Right atrium auricular region (tissue), 2 donors: ENCODE data around the gene PDE10A. TPM values are rescaled to one million over a fixed set of nuclear protein-coding genes. Genes with fewer than 3 reads are reported as not detected.

Experiments
- DNase-seq: peaks from one replicate; pipeline ENCODE4 v3.0.0-alpha.2; 2019; ENCODE audit warnings: low spot score
- H3K27ac ChIP-seq, 2 donors: fragments of 200-600 bp; sonication (generic); 1 replicate in 1 of 2; 2 replicates in 1 of 2; pipeline ENCODE4 v1.5.1; 2016 to 2019
- H3K27me3 ChIP-seq, 2 donors: fragments of 200-600 bp; sonication (generic); one replicate each; pipeline versions ENCODE4 v1.5.1 to v1.6.0; 2017 to 2019
- H3K36me3 ChIP-seq: fragments of 200-600 bp; sonication (generic); one replicate; pipeline ENCODE4 v1.5.1; 2016
- H3K4me1 ChIP-seq, 2 donors: fragments of 200-600 bp; sonication (generic); one replicate each; pipeline versions ENCODE4 v1.5.1 to v1.6.0; 2017 to 2019
- H3K4me3 ChIP-seq, 2 donors: fragments of 200-600 bp; sonication (generic); 1 replicate in 1 of 2; 2 replicates in 1 of 2; pipeline ENCODE4 v1.5.1; 2017 to 2019; ENCODE audit warnings: mild to moderate bottlenecking in 1 of 2, moderate library complexity in 1 of 2
- H3K9me3 ChIP-seq, 2 donors: fragments of 200-600 bp; sonication (generic); one replicate each; pipeline ENCODE4 v1.5.1; 2019
- total RNA-seq, 2 donors: library from RNA; depleted of rRNA; stranded (reverse); fragments of >200 nt; gene quantifications; one replicate each; pipeline ENCODE4 v1.1.0, GENCODE V29; 2016
- TF ChIP-seq, protein P1 (sequence below), 2 donors: fragments of 200-600 bp; sonication (generic); IDR thresholded peaks; one replicate each; pipeline ENCODE4 v1.5.1; 2019; ENCODE audit warnings: antibody characterized with exemption in 2 of 2

Gene PDE10A
- total RNA-seq, 2 donors from 2014 or later: 3.6 to 4.3 TPM

DNA sequence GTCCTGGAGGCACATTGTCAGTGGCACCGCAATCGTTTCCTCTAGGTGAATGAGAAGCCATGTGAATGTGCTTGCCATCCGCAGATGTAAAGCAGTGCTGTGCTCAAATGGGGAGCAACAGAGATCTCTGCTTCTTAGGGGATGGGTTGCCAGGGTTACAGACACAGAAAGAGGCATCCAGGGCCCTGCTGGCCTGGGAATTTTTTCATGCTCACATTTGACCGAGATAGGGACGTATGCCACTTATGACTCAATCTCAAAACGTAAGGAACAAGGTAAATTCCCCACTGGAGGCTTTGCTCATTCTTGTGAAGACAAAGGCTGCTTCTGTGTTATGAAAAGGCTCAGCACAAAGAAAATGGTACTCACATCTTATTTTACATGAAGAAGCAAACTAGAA lies 364.6 kb downstream of the PDE10A start:
- TF ChIP-seq, protein P1, sequence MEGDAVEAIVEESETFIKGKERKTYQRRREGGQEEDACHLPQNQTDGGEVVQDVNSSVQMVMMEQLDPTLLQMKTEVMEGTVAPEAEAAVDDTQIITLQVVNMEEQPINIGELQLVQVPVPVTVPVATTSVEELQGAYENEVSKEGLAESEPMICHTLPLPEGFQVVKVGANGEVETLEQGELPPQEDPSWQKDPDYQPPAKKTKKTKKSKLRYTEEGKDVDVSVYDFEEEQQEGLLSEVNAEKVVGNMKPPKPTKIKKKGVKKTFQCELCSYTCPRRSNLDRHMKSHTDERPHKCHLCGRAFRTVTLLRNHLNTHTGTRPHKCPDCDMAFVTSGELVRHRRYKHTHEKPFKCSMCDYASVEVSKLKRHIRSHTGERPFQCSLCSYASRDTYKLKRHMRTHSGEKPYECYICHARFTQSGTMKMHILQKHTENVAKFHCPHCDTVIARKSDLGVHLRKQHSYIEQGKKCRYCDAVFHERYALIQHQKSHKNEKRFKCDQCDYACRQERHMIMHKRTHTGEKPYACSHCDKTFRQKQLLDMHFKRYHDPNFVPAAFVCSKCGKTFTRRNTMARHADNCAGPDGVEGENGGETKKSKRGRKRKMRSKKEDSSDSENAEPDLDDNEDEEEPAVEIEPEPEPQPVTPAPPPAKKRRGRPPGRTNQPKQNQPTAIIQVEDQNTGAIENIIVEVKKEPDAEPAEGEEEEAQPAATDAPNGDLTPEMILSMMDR (IDR thresholded peaks at IDR 0.05): no peak
- H3K4me3 ChIP-seq: no peak overlapping the region
- H3K36me3 ChIP-seq: no peaks in the 10 kb centered on the region
- no peak overlapping the region for H3K27ac ChIP-seq
- H3K9me3 ChIP-seq: no peaks in the 10 kb centered on the region
- H3K4me1 ChIP-seq: no peaks in the 10 kb centered on the region
- DNase-seq: no peak
- H3K27me3 ChIP-seq: no peaks in the 10 kb centered on the region

DNA sequence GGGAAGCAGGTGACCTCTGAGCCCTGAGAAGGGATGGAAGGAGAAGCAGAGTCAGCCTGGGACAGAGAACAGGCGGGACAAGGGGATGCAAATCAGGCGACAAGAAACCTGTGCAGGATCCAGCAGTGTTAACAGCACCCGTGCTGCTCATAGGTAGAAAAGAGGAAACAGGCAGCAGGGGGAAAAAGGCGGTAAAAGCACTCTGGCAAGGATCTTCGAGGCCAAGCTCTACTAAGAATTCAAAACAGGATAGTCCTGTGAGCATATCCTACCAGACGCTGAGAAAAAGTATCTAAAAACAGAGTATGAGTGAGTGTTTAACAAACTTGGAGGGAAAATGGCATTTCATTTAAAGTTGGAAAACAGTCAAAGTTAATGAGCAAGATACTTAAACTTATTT lies 370.4 kb downstream of the PDE10A start:
- TF ChIP-seq, protein P1 (IDR thresholded peaks at IDR 0.05): no peak
- no peak overlapping the region for H3K4me3 ChIP-seq
- H3K9me3 ChIP-seq: no peaks in the 10 kb centered on the region
- no peaks in the 10 kb centered on the region for H3K36me3 ChIP-seq
- no peaks in the 10 kb centered on the region for H3K4me1 ChIP-seq
- H3K27me3 ChIP-seq: no peaks in the 10 kb centered on the region
- no peak for DNase-seq
- H3K27ac ChIP-seq: no peak overlapping the region
